HepG2 (cell line): Measurements from ENCODE around the gene ENPP7. TPM values are rescaled to one million over a fixed set of nuclear protein-coding genes. Genes with fewer than 3 reads are reported as not detected.

Experiments used
- E2F1 ChIP-seq: sonication (generic); formaldehyde crosslinking; IDR thresholded peaks from 2 replicates; pipeline ENCODE4 v1.5.0; 2020; ENCODE audit warnings: missing genetic modification reagents
- EEA1 ChIP-seq: sonication (generic); formaldehyde crosslinking; IDR thresholded peaks from 2 replicates; pipeline ENCODE4 v1.5.1; 2020; ENCODE audit warnings: mild to moderate bottlenecking, missing genetic modification reagents, borderline replicate concordance
- FOXP4 ChIP-seq: sonication (generic); formaldehyde crosslinking; IDR thresholded peaks from 2 replicates; pipeline ENCODE4 v1.4.0; 2020; ENCODE audit warnings: missing genetic modification reagents
- GMEB2 ChIP-seq: IDR thresholded peaks from 2 replicates; pipeline ENCODE4 v1.6.1; 2016; ENCODE audit warnings: missing biosample characterization, missing genetic modification reagents, low read depth
- HHEX ChIP-seq: IDR thresholded peaks from 2 replicates; pipeline ENCODE4 v1.6.1; 2016; ENCODE audit warnings: control low read depth
- HNRNPL ChIP-seq: fragments of 200-400 bp; formaldehyde crosslinking; IDR thresholded peaks from 2 replicates; pipeline ENCODE4 v1.6.1; 2017; ENCODE audit warnings: mild to moderate bottlenecking, low read depth, low read length
- MLLT10 ChIP-seq: sonication (generic); formaldehyde crosslinking; IDR thresholded peaks from 2 replicates; pipeline ENCODE4 v1.4.0; 2020; ENCODE audit warnings: missing genetic modification reagents
- NFRKB ChIP-seq: fragments of 450-650 bp; IDR thresholded peaks from 2 replicates; pipeline ENCODE4 v1.6.1; 2017
- NR2F2 ChIP-seq: IDR thresholded peaks from 2 replicates; pipeline ENCODE4 v1.6.1; 2012; ENCODE audit warnings: low read depth, inconsistent platforms, borderline replicate concordance
- PHF20 ChIP-seq: sonication (generic); formaldehyde crosslinking; IDR thresholded peaks from 2 replicates; pipeline ENCODE4 v1.5.0; 2020; ENCODE audit warnings: mild to moderate bottlenecking, missing genetic modification reagents
- RORA ChIP-seq: sonication (generic); formaldehyde crosslinking; IDR thresholded peaks from 2 replicates; pipeline ENCODE4 v1.5.0; 2020; ENCODE audit warnings: mild to moderate bottlenecking, missing genetic modification reagents, moderate library complexity
- SALL2 ChIP-seq: sonication (generic); formaldehyde crosslinking; IDR thresholded peaks from 2 replicates; pipeline ENCODE4 v1.8.1; 2023; ENCODE audit warnings: mild to moderate bottlenecking, missing genetic modification reagents, inconsistent platforms
- SRF ChIP-seq: IDR thresholded peaks from 2 replicates; pipeline ENCODE4 v1.6.1; 2011; ENCODE audit warnings: mild to moderate bottlenecking, low read depth, low read length, moderate library complexity
- STAT5B ChIP-seq: sonication (generic); formaldehyde crosslinking; IDR thresholded peaks from 2 replicates; pipeline ENCODE4 v1.4.0; 2020; ENCODE audit warnings: missing genetic modification reagents
- ZGPAT ChIP-seq: IDR thresholded peaks from 2 replicates; pipeline ENCODE4 v1.6.1; 2016; ENCODE audit warnings: mild to moderate bottlenecking
- ZNF136 ChIP-seq: sonication (generic); formaldehyde crosslinking; IDR thresholded peaks from 2 replicates; pipeline ENCODE4 v1.8.1; 2022; ENCODE audit warnings: low read depth, mild to moderate bottlenecking, moderate library complexity, missing genetic modification reagents
- ZNF253 ChIP-seq: sonication (generic); formaldehyde crosslinking; IDR thresholded peaks from 2 replicates; pipeline ENCODE4 v1.8.0; 2022; ENCODE audit warnings: mild to moderate bottlenecking, missing genetic modification reagents, borderline replicate concordance
- ZNF530 ChIP-seq: sonication (generic); formaldehyde crosslinking; IDR thresholded peaks from 2 replicates; pipeline ENCODE4 v1.5.0; 2020; ENCODE audit warnings: low read depth, mild to moderate bottlenecking, missing genetic modification reagents
- ZNF547 ChIP-seq: sonication (generic); formaldehyde crosslinking; IDR thresholded peaks from 2 replicates; pipeline ENCODE4 v1.5.1; 2020; ENCODE audit warnings: mild to moderate bottlenecking, missing genetic modification reagents
- ZNF879 ChIP-seq: sonication (generic); formaldehyde crosslinking; IDR thresholded peaks from 2 replicates; pipeline ENCODE4 v1.8.1; 2023; ENCODE audit warnings: missing genetic modification reagents
- polyA plus RNA-seq, 8 experiments: library from polyadenylated mRNA; depleted of rRNA in 3 of 8; stranded (reverse) in 7 of 8; unstranded in 1 of 8; fragments of >200 nt; fragmentation: Illumina TruSeq in 4 of 8; extraction: Trizol in 4 of 8; gene quantifications; 2 replicates each; pipeline versions ENCODE4 v1.2.1 to v1.2.3, GENCODE V29; 2011 to 2016; ENCODE audit warnings: low read depth in 4 of 8, missing spikeins in 1 of 8, mixed read lengths in 1 of 8; ENCODE audit not compliant: insufficient read depth in 1 of 8
- total RNA-seq, 5 experiments: library from RNA; depleted of rRNA; stranded (reverse); fragments of >200 nt; fragmentation: Illumina TruSeq; extraction: Trizol; gene quantifications; 2 replicates each; pipeline ENCODE4 v1.2.3, GENCODE V29; 2016; ENCODE audit warnings: low read depth in 1 of 5
- TF ChIP-seq, protein P1 (sequence below): sonication (generic); formaldehyde crosslinking; IDR thresholded peaks from 2 replicates; pipeline ENCODE4 v1.4.0; 2020; ENCODE audit warnings: missing genetic modification reagents, borderline replicate concordance

ENPP7 gene
- total and polyA plus RNA-seq, 2 of the 13 experiments (the other 11 are each of a cell fraction or from before 2014, with no cell fraction given) = 1.1 to 2.2 TPM

GRCh38 chr17:79732804-79733691 lies 2.3 kb downstream of the ENPP7 start (continued):
- TF ChIP-seq FOXP4 (peak; percentile 63; the same call in 1 of the 2 replicates), SALL2 (CRISPR knock-in tag) (peak; percentile 76; the same call in 1 of the 2 replicates), STAT5B (CRISPR knock-in tag) (no peak), ZNF530 (CRISPR knock-in tag) (no peak), GMEB2 (no peak), NR2F2 (no peak), ZNF136 (CRISPR knock-in tag) (0 out of 2 replicates have a peak, but pooled peaks have one; percentile 16), ZNF879 (CRISPR knock-in tag) (no peak), SRF (no peak), NFRKB (no peak), HNRNPL (peak; percentile 87), HHEX (no peak), ZNF253 (CRISPR knock-in tag) (no peak), MLLT10 (no peak), RORA (no peak), E2F1 (no peak), PHF20 (CRISPR knock-in tag) (no peak), EEA1 (CRISPR knock-in tag) (no peak), ZNF547 (CRISPR knock-in tag) (no peak; the same call in 1 of the 2 replicates), ZGPAT (CRISPR knock-in tag) (peak; percentile 67)
- TF ChIP-seq, protein P1, sequence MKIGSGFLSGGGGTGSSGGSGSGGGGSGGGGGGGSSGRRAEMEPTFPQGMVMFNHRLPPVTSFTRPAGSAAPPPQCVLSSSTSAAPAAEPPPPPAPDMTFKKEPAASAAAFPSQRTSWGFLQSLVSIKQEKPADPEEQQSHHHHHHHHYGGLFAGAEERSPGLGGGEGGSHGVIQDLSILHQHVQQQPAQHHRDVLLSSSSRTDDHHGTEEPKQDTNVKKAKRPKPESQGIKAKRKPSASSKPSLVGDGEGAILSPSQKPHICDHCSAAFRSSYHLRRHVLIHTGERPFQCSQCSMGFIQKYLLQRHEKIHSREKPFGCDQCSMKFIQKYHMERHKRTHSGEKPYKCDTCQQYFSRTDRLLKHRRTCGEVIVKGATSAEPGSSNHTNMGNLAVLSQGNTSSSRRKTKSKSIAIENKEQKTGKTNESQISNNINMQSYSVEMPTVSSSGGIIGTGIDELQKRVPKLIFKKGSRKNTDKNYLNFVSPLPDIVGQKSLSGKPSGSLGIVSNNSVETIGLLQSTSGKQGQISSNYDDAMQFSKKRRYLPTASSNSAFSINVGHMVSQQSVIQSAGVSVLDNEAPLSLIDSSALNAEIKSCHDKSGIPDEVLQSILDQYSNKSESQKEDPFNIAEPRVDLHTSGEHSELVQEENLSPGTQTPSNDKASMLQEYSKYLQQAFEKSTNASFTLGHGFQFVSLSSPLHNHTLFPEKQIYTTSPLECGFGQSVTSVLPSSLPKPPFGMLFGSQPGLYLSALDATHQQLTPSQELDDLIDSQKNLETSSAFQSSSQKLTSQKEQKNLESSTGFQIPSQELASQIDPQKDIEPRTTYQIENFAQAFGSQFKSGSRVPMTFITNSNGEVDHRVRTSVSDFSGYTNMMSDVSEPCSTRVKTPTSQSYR = no peak
